ENCODE results near the gene SEPTIN7. TPM values are rescaled to one million over a fixed set of nuclear protein-coding genes. Genes with fewer than 3 reads are reported as not detected.

SEPTIN7 gene
- total RNA-seq, 2 donors from 2014 or later = 155 to 171 TPM

DNA sequence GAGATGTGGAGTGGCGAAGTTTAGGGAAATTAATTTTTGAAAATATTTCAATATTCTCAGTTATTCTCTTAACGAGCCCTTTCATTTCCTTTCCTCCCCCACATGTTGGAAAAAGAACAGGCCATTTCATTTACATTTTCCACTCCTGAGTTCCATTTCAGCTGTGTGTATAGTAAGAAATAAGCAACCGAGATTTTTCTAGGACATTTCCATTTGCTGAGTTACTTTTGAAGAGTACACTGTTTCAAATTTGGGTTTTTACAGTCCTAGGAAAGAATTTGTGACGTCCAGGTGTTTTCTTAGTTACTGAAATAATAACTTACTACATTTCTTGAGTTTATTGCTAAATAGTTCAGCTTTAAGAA is 1.2 kb downstream of the SEPTIN7 start:
- H3K27ac ChIP-seq = peak overlapping the region; percentile 99 to 100
- DNase-seq (ENCODE audit: low spot score) = no peak

GRCh38 chr7:35802649-35803048 is 1.8 kb downstream of the SEPTIN7 start:
- Histone ChIP-seq H3K4me3 (peak overlapping the region; percentile 97 to 99), H3K4me1 (peaks cover 0 to 47% of the 10 kb centered on the region in 2 donors), H3K9me3 (no peaks in the 10 kb centered on the region), H3K27ac (peak overlapping the region; percentile 99 to 100), H3K27me3 (no peaks in the 10 kb centered on the region), H3K36me3 (no peaks in the 10 kb centered on the region)
- TF ChIP-seq, protein P1, sequence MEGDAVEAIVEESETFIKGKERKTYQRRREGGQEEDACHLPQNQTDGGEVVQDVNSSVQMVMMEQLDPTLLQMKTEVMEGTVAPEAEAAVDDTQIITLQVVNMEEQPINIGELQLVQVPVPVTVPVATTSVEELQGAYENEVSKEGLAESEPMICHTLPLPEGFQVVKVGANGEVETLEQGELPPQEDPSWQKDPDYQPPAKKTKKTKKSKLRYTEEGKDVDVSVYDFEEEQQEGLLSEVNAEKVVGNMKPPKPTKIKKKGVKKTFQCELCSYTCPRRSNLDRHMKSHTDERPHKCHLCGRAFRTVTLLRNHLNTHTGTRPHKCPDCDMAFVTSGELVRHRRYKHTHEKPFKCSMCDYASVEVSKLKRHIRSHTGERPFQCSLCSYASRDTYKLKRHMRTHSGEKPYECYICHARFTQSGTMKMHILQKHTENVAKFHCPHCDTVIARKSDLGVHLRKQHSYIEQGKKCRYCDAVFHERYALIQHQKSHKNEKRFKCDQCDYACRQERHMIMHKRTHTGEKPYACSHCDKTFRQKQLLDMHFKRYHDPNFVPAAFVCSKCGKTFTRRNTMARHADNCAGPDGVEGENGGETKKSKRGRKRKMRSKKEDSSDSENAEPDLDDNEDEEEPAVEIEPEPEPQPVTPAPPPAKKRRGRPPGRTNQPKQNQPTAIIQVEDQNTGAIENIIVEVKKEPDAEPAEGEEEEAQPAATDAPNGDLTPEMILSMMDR (IDR thresholded peaks at IDR 0.05) = no peak
- DNase-seq (ENCODE audit: low spot score) = no peak

More for the DNA sequence above, 1.2 kb downstream of the SEPTIN7 start:
- Histone ChIP-seq H3K9me3 (no peaks in the 10 kb centered on the region), H3K4me3 (peak overlapping the region; percentile 97 to 99), H3K27me3 (no peaks in the 10 kb centered on the region), H3K4me1 (peaks cover 0 to 44% of the 10 kb centered on the region in 2 donors), H3K36me3 (no peaks in the 10 kb centered on the region)
- TF ChIP-seq, protein P1 (IDR thresholded peaks at IDR 0.05) = no peak

DNA sequence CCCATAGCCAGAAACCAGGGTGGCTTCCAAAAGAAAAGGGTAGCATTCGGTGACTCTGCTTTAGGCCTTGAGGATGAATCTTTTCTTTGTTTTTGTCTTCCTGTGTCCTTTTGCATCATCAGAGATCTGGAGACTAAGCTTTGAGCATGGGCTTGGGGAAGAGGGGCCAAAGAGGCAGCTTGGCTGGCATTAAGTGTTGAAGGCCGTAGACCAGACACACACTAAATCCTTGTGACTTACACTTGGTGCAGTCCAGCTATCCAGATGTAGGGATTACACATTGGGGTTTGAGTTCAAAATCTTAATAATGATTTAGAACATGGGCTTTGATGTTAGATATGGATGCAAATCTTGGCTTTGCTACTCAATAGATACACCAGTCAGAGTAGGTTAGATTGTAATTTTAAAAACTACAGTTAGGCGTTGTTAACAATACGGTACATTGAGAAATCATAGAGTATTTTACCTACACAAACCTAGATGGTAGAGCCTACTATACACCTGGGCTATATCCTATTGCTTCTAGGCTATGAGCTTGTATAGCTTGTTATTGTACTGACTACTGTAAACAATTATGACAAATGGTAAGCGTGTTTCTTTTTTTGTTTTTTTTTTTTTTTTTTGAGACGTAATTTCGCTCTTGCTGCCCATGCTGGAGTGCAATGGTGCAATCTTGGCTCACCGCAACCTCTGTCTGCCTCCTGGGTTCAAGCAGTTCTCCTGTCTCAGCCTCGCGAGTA is 3.5 kb downstream of the SEPTIN7 start:
- TF ChIP-seq, protein P1 (IDR thresholded peaks at IDR 0.05) = no peak
- Histone ChIP-seq H3K4me3 (no peak overlapping the region), H3K27me3 (no peaks in the 10 kb centered on the region), H3K4me1 (peaks cover 0 to 53% of the 10 kb centered on the region in 2 donors), H3K27ac (no peak overlapping the region), H3K36me3 (no peaks in the 10 kb centered on the region), H3K9me3 (no peaks in the 10 kb centered on the region)
- no peak for DNase-seq (ENCODE audit: low spot score)

GRCh38 chr7:35805876-35806275 is 5.0 kb downstream of the SEPTIN7 start:
- TF ChIP-seq, protein P1 (IDR thresholded peaks at IDR 0.05) = no peak
- DNase-seq (ENCODE audit: low spot score) = no peak
- H3K27me3 ChIP-seq = no peaks in the 10 kb centered on the region
- peaks cover 0 to 53% of the 10 kb centered on the region in 2 donors for H3K4me1 ChIP-seq
- H3K4me3 ChIP-seq = no peak overlapping the region
- no peaks in the 10 kb centered on the region for H3K36me3 ChIP-seq
- H3K9me3 ChIP-seq = no peaks in the 10 kb centered on the region
- no peak overlapping the region for H3K27ac ChIP-seq

GRCh38 chr7:35816514-35816913 is 15.7 kb downstream of the SEPTIN7 start:
- Histone ChIP-seq H3K9me3 (peaks cover 0 to 23% of the 10 kb centered on the region in 2 donors), H3K36me3 (no peaks in the 10 kb centered on the region), H3K4me1 (peaks cover 0 to 8% of the 10 kb centered on the region in 2 donors), H3K4me3 (no peak overlapping the region), H3K27me3 (no peaks in the 10 kb centered on the region), H3K27ac (no peak overlapping the region)
- TF ChIP-seq, protein P1 (IDR thresholded peaks at IDR 0.05) = no peak
- no peak for DNase-seq (ENCODE audit: low spot score)
